HCT116 (cell line): ENCODE measurements around the gene TGFBR3. TPM values are rescaled to one million over a fixed set of nuclear protein-coding genes. Genes with fewer than 3 reads are reported as not detected.

Experiments used
- ATAC-seq: fragments of 200-7000 bp; cut with Tn5 transposase; 2 replicates; pipeline ENCODE4 v1.9.1; 2020; ENCODE audit warnings: mild to moderate bottlenecking, moderate library complexity
- BruUV-seq: library from RNA; stranded (reverse); fragments of 400-500 nt; replicated peaks from 2 replicates; lab custom pipeline; 2021; lab: Mats Ljungman, UMichigan
- CTCF ChIA-PET: fragments of 300-600 bp; sonication (Branson Sonifier 250); formaldehyde crosslinking; loops from one replicate; lab custom pipeline; 2021; ENCODE audit warnings: antibody characterized with exemption; lab: Charles Lee
- POLR2A ChIA-PET: fragments of 300-600, 350-600 bp; sonication (Branson Sonifier 250); formaldehyde crosslinking; loops from one replicate; lab custom pipeline; 2021; ENCODE audit warnings: antibody characterized with exemption; lab: Charles Lee
- RAD21 ChIA-PET, 2 experiments: fragments of 300-600 bp; sonication (Branson Sonifier 250); formaldehyde crosslinking; loops; one replicate each; lab custom pipeline; 2023; ENCODE audit warnings: low total read pairs in 2 of 2; ENCODE audit not compliant: uncharacterized antibody in 2 of 2, unreplicated experiment in 2 of 2, low non-redundant PET in 1 of 2; lab: Charles Lee
- DNase-seq: peaks from one replicate; pipeline ENCODE4 v3.0.0-alpha.2; 2010; ENCODE audit warnings: low read depth, low spot score
- H2AFZ ChIP-seq: fragments of 200-600 bp; shearing (Covaris generic), sonication (generic); 2 replicates; pipeline ENCODE4 v1.6.1; 2017; ENCODE audit warnings: low read depth, mixed run types, mixed read lengths, antibody characterized with exemption, low read length; ENCODE audit not compliant: poor library complexity, severe bottlenecking
- H3K27ac ChIP-seq: 2 replicates; pipeline ENCODE4 v1.5.1; 2012; ENCODE audit warnings: low read depth, low read length
- H3K27me3 ChIP-seq: fragments of 200-600 bp; sonication (generic); 2 replicates; pipeline ENCODE4 v1.6.1; 2016; ENCODE audit warnings: mixed run types, low read length, mixed read lengths; ENCODE audit not compliant: insufficient read depth
- H3K36me3 ChIP-seq, 2 experiments: fragments of 200-500 bp in 1 of 2; fragments of 200-600 bp in 1 of 2; sonication (Bioruptor generic) in 1 of 2; sonication (generic) in 1 of 2; 2 replicates each; pipeline versions ENCODE4 v1.5.1 to v1.6.1; 2014 to 2016; ENCODE audit warnings: low read length in 2 of 2, inconsistent platforms in 1 of 2, mixed read lengths in 1 of 2, mixed run types in 1 of 2; ENCODE audit not compliant: insufficient read depth in 2 of 2, control insufficient read depth in 1 of 2
- H3K4me1 ChIP-seq, 2 experiments: fragments of 200-600 bp in 1 of 2; sonication (generic) in 1 of 2; 2 replicates each; pipeline versions ENCODE4 v1.5.1 to v1.6.1; 2012 to 2017; ENCODE audit warnings: low read length in 2 of 2, inconsistent platforms in 1 of 2, mild to moderate bottlenecking in 1 of 2, mixed read lengths in 1 of 2, mixed run types in 1 of 2, moderate library complexity in 1 of 2; ENCODE audit not compliant: insufficient read depth in 2 of 2, control insufficient read depth in 1 of 2
- H3K4me2 ChIP-seq: fragments of 200-600 bp; sonication (generic); 2 replicates; pipeline ENCODE4 v1.6.1; 2017; ENCODE audit warnings: mixed run types, low read length, mixed read lengths
- H3K4me3 ChIP-seq, 2 experiments: fragments of 200-600 bp in 1 of 2; sonication (generic) in 1 of 2; replicated peaks in 1 of 2; 2 replicates each; pipeline ENCODE4 v1.5.1; 2011 to 2016; ENCODE audit warnings: low read length in 2 of 2, control low read depth in 1 of 2, low read depth in 1 of 2, mild to moderate bottlenecking in 1 of 2, mixed read lengths in 1 of 2, mixed run types in 1 of 2
- H3K79me2 ChIP-seq: fragments of 200-600 bp; sonication (generic); 2 replicates; pipeline ENCODE4 v1.6.1; 2017; ENCODE audit warnings: mild to moderate bottlenecking, mixed run types, low read length, moderate library complexity, mixed read lengths; ENCODE audit not compliant: insufficient read depth
- H3K9ac ChIP-seq: fragments of 200-600 bp; sonication (generic); 2 replicates; pipeline ENCODE4 v1.6.1; 2016; ENCODE audit warnings: low read length, mixed read lengths
- H3K9me2 ChIP-seq: fragments of 200-600 bp; sonication (generic), shearing (Covaris generic); 2 replicates; pipeline ENCODE4 v1.6.1; 2017; ENCODE audit warnings: mixed run types, mild to moderate bottlenecking, moderate library complexity; ENCODE audit not compliant: insufficient read depth
- H3K9me3 ChIP-seq, 2 experiments: fragments of 200-500 bp in 1 of 2; fragments of 200-600 bp in 1 of 2; sonication (Bioruptor generic) in 1 of 2; sonication (generic) in 1 of 2; 2 replicates each; pipeline ENCODE4 v1.6.1; 2014 to 2017; ENCODE audit warnings: low read length in 2 of 2, mixed read lengths in 2 of 2, inconsistent platforms in 1 of 2, low read depth in 1 of 2, mild to moderate bottlenecking in 1 of 2, mixed run types in 1 of 2, moderate library complexity in 1 of 2; ENCODE audit not compliant: control insufficient read depth in 1 of 2, insufficient read depth in 1 of 2
- H4K20me1 ChIP-seq: fragments of 200-600 bp; sonication (generic), shearing (Covaris generic); 2 replicates; pipeline ENCODE4 v1.6.1; 2017; ENCODE audit warnings: mixed run types, mild to moderate bottlenecking, moderate library complexity; ENCODE audit not compliant: insufficient read depth
- EGR1 ChIP-seq: IDR thresholded peaks from 2 replicates; pipeline ENCODE4 v1.6.1; 2012; ENCODE audit warnings: low read depth
- ELF1 ChIP-seq: IDR thresholded peaks from 2 replicates; pipeline ENCODE4 v1.6.1; 2012; ENCODE audit warnings: low read depth, borderline replicate concordance
- EZH2phosphoT487 ChIP-seq: fragments of 200-600 bp; IDR thresholded peaks from 2 replicates; pipeline ENCODE4 v1.6.1; 2018; ENCODE audit warnings: antibody characterized with exemption, borderline replicate concordance
- FOSL1 ChIP-seq: IDR thresholded peaks from 2 replicates; pipeline ENCODE4 v1.6.1; 2012; ENCODE audit warnings: low read depth
- POLR2A ChIP-seq: IDR thresholded peaks from 2 replicates; pipeline ENCODE4 v1.7.0; 2011; ENCODE audit warnings: borderline replicate concordance; ENCODE audit not compliant: insufficient read depth, insufficient read length; ENCODE audit errors: extremely low read depth
- POLR2AphosphoS5 ChIP-seq: IDR thresholded peaks from 2 replicates; pipeline ENCODE4 v1.6.1; 2011; ENCODE audit warnings: mild to moderate bottlenecking, low read depth, low read length, moderate library complexity
- REST ChIP-seq: IDR thresholded peaks from 2 replicates; pipeline ENCODE4 v1.6.1; 2012; ENCODE audit warnings: low read depth
- SP1 ChIP-seq: IDR thresholded peaks from 2 replicates; pipeline ENCODE4 v1.6.1; 2012; ENCODE audit warnings: low read depth
- intact Hi-C: fragments of 100-400 bp; cut with micrococcal nuclease; formaldehyde crosslinking; loops from 2 replicates; pipeline ENCODE4 v1.10.0; 2022
- total RNA-seq: library from RNA; stranded (reverse); gene quantifications from one replicate; pipeline ENCODE4 v1.2.1, GENCODE V29; 2021; ENCODE audit not compliant: unreplicated experiment

TGFBR3 gene
- total RNA-seq, 1 experiment from 2014 or later = 7.1 TPM

- H2AFZ ChIP-seq = no peak overlapping the region
- H3K4me2 ChIP-seq = no peak overlapping the region
- no peaks in the 10 kb centered on the region for H3K36me3 ChIP-seq
- no peaks in the 10 kb centered on the region for H3K9me2 ChIP-seq
- RAD21 ChIA-PET = no interaction called here
- no peak for TF ChIP-seq POLR2A
- TF ChIP-seq EGR1 = no peak
- TF ChIP-seq POLR2AphosphoS5 = no peak
- no peak for TF ChIP-seq FOSL1
- no peak for TF ChIP-seq EZH2phosphoT487
- TF ChIP-seq REST = no peak
- TF ChIP-seq ELF1 = no peak
- TF ChIP-seq SP1 = no peak
- TF ChIP-seq, all 23 proteins: peak for 0
- H3K9me3 ChIP-seq = no peaks in the 10 kb centered on the region
- no peaks in the 10 kb centered on the region for H3K79me2 ChIP-seq
- intact Hi-C loops = no loop called here
- DNase-seq = no peak
- POLR2A ChIA-PET = no interaction called here
- H3K9ac ChIP-seq = no peak overlapping the region
- no peak overlapping the region for H3K4me3 ChIP-seq
- H3K27ac ChIP-seq = no peak overlapping the region
- CTCF ChIA-PET = no interaction called here
- no peaks in the 10 kb centered on the region for H3K27me3 ChIP-seq
- no peaks in the 10 kb centered on the region for H4K20me1 ChIP-seq
- ATAC-seq = no peak
- BruUV-seq = no TSS peak
- H3K4me1 ChIP-seq = no peaks in the 10 kb centered on the region
Measured at GRCh38 chr1:91715416-91716000, 170.4 kb downstream of the TGFBR3 start.
